Right lobe of liver (tissue), 6 donors: Measurements from ENCODE around the gene TNS3. TPM values are rescaled to one million over a fixed set of nuclear protein-coding genes. Genes with fewer than 3 reads are reported as not detected.

ENCODE experiments used
- ATAC-seq, 4 donors: fragments of 200-7000 bp; cut with Tn5 transposase; one replicate each; pipeline ENCODE4 v1.9.1; 2020; ENCODE audit warnings: mild to moderate bottlenecking in 4 of 4, moderate library complexity in 4 of 4
- DNase-seq, 3 donors: peaks; one replicate each; pipeline ENCODE4 v3.0.0-alpha.2; 2020
- H3K27ac ChIP-seq, 3 donors: fragments of 200-600 bp; one replicate each; pipeline ENCODE4 v1.8.0; 2022
- H3K27me3 ChIP-seq, 2 donors: fragments of 200-600 bp; one replicate each; pipeline ENCODE4 v1.8.0; 2022
- H3K36me3 ChIP-seq, 4 donors: fragments of 200-600 bp; sonication (generic) in 1 of 4; one replicate each; pipeline versions ENCODE4 v1.5.1 to v1.8.0; 2017 to 2022; ENCODE audit warnings: control low read depth in 1 of 4
- H3K4me1 ChIP-seq, 4 donors: fragments of 200-600 bp; sonication (generic) in 1 of 4; one replicate each; pipeline versions ENCODE4 v1.5.1 to v1.8.0; 2017 to 2022; ENCODE audit warnings: control low read depth in 1 of 4
- H3K4me3 ChIP-seq, 3 donors: fragments of 200-600 bp; one replicate each; pipeline ENCODE4 v1.8.0; 2022
- H3K9me3 ChIP-seq, 4 donors: fragments of 200-600 bp; sonication (generic) in 1 of 4; one replicate each; pipeline versions ENCODE4 v1.5.1 to v1.8.0; 2017 to 2022; ENCODE audit warnings: control low read depth in 1 of 4
- POLR2A ChIP-seq: fragments of 450-650 bp; IDR thresholded peaks from one replicate; pipeline ENCODE4 v1.6.1; 2017; ENCODE audit warnings: antibody characterized with exemption, mild to moderate bottlenecking
- WGBS: methylation state at CpG from one replicate; pipeline ENCODE4 v1.1.6; 2018; ENCODE audit warnings: low coverage, low lambda C conversion rate; ENCODE audit not compliant: insufficient coverage; ENCODE audit errors: missing lambda C conversion rate; 5-methylcytosine and 5-hydroxymethylcytosine counted together
- intact Hi-C, 2 donors: fragments of 100-400 bp; cut with DNase I; formaldehyde crosslinking; loops; one replicate each; pipeline versions ENCODE4 v1.11.2 to v1.14.1; 2022
- total RNA-seq, 6 experiments: library from RNA; depleted of rRNA in 2 of 6; stranded (reverse); fragments of >200 nt in 2 of 6; fragmentation: NEBNext Ultra II Directional in 3 of 6; extraction: Animal tissue kit (Norgen Biotek cat#: 25700) in 3 of 6; gene quantifications; one replicate each; pipeline versions ENCODE4 v1.1.0 to v1.2.4, GENCODE V29; 2016 to 2023
- TF ChIP-seq, protein P1 (sequence below), 4 donors: fragments of 200-600 bp in 3 of 4; fragments of 450-650 bp in 1 of 4; IDR thresholded peaks; one replicate each; pipeline versions ENCODE4 v1.5.1 to v1.8.0; 2016 to 2022; ENCODE audit warnings: antibody characterized with exemption in 4 of 4, mild to moderate bottlenecking in 2 of 4
- donor health status: DM: no; HTN: yes; CAD: no.
- donor health status: DM: no; HTN: no; CAD: no.
- donor health status: DM: no; HTN: no; CAD: no.
- donor health status: DM: no; HTN: yes; CAD: no.
- donor health status: DM: no; HTN: yes; CAD: no.

The TNS3 gene
- total RNA-seq, 6 experiments from 2014 or later: 51.2 to 95.0 (median 58.4) TPM

DNA sequence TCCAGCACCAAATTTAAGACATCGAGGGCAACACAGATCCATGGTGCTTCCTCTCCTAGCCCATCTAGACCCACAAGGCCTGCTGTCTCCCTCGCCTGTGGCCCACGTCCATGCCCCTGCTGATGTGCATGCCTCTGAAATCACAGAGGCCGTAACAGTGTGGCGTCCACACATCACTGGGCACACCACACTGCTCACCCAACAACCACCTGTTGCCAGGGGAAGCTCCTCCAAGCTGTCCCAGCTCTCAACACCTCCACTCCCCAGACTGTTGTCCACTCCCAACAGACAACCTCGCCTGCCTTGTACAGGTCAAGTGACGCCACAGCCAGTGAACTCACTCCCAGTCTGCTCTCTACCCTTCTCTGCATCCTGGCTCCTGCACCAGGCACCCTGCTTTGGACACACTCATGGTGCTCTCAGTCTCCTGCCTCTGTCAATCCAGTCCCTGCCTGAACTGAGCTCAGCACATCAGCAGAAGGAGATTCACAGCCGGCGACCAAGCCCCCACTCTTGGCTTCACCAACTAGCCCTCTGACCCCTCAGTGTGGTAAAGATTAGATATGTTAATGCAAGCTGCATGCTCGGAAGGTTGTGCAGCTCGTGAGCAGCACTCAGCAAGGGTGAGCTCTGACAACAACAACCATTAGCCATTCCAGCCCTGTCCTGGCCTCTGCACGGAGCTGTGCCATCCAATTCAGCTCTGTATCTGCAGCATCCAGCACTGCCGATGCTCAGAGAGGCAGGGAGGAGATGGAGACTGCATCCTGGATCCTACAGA, 197.0 kb downstream of the TNS3 start:
- peaks cover 0 to 6% (median 4%) of the 10 kb centered on the region in 4 donors for H3K36me3 ChIP-seq
- H3K9me3 ChIP-seq: no peaks in the 10 kb centered on the region
- intact Hi-C loops: no loop called here
- no peak for ATAC-seq
- TF ChIP-seq, protein P1, sequence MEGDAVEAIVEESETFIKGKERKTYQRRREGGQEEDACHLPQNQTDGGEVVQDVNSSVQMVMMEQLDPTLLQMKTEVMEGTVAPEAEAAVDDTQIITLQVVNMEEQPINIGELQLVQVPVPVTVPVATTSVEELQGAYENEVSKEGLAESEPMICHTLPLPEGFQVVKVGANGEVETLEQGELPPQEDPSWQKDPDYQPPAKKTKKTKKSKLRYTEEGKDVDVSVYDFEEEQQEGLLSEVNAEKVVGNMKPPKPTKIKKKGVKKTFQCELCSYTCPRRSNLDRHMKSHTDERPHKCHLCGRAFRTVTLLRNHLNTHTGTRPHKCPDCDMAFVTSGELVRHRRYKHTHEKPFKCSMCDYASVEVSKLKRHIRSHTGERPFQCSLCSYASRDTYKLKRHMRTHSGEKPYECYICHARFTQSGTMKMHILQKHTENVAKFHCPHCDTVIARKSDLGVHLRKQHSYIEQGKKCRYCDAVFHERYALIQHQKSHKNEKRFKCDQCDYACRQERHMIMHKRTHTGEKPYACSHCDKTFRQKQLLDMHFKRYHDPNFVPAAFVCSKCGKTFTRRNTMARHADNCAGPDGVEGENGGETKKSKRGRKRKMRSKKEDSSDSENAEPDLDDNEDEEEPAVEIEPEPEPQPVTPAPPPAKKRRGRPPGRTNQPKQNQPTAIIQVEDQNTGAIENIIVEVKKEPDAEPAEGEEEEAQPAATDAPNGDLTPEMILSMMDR (IDR thresholded peaks at IDR 0.05): no peak
- no peak for TF ChIP-seq POLR2A
- H3K27me3 ChIP-seq: no peaks in the 10 kb centered on the region
- peaks cover 0 to 4% (median 0%) of the 10 kb centered on the region in 4 donors for H3K4me1 ChIP-seq
- DNase-seq: no peak
- no peak overlapping the region for H3K27ac ChIP-seq
- WGBS: 92% methylated on average over 7 of the region's 13 CpGs
- no peak overlapping the region for H3K4me3 ChIP-seq

DNA sequence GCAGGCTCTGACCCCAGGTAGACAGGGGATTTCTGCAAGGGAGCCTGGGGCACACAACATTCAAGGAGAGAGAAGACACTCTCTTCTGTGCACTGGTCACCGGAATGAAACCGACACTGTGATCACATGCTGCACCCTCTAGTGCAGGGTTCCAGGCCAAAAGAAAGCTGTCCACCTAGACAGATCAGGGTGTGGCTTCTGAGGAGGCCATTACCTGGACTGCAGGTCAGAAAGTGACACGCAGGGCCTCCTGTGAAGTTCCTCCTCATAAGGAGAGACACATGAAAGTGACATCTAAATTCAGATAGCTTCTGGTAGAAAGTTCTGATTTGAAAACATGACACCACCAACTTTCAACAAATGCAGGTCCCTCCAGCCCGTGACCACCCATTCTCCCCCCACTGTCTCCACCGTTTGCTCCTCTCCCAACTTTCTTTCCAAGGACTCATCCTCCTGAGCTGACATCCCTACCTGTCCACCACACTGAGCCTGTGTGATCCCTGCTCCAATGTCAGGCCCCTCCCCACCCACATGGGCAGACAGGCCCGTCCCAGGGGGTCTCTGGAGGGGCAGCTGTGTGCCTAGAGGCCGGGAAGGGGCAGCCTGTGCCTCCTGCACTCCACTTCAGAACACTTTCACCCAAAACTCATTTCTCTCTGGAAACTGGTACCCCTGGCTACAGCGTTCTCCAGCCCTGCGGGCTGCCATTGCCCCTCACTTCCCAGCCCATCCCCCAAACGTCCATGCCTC, 198.0 kb downstream of the TNS3 start:
- H3K4me1 ChIP-seq: peaks cover 0 to 4% (median 0%) of the 10 kb centered on the region in 4 donors
- no peaks in the 10 kb centered on the region for H3K27me3 ChIP-seq
- no peak overlapping the region for H3K4me3 ChIP-seq
- WGBS: 75% methylated on average over 7 of the region's 10 CpGs
- intact Hi-C loops: no loop called here
- H3K36me3 ChIP-seq: peaks cover 0 to 6% (median 2%) of the 10 kb centered on the region in 4 donors
- H3K27ac ChIP-seq: no peak overlapping the region
- DNase-seq: no peak
- TF ChIP-seq, protein P1 (IDR thresholded peaks at IDR 0.05): no peak
- TF ChIP-seq POLR2A: no peak
- H3K9me3 ChIP-seq: no peaks in the 10 kb centered on the region
- no peak for ATAC-seq

DNA sequence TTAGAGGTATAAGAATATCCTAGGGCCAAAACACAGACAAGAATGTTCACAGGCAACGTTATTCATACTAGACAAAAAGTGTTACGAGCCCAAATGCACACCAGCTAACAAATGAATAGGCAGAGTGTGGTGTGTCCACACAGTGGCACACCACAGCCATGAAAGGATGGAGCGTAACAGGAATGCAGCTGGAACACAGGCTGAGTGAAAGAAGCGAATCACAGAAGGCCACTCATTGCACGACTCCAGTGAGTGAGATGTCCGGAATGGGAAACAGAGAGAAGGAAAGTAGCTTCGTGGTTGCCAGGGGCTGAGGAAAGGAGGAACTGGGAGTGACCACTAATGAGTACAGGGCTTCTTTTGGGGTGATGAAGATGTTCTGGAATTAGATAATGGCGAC, 198.8 kb downstream of the TNS3 start:
- intact Hi-C loops: no loop called here
- ATAC-seq (no peak), DNase-seq (no peak)
- Histone ChIP-seq H3K4me1 (peaks cover 0 to 4% (median 0%) of the 10 kb centered on the region in 4 donors), H3K27me3 (no peaks in the 10 kb centered on the region), H3K4me3 (no peak overlapping the region), H3K9me3 (no peaks in the 10 kb centered on the region), H3K27ac (no peak overlapping the region), H3K36me3 (peaks cover 0 to 6% (median 2%) of the 10 kb centered on the region in 4 donors)
- WGBS: 81% methylated on average over 8 of the region's 8 CpGs
- TF ChIP-seq POLR2A: no peak
- TF ChIP-seq, protein P1 (IDR thresholded peaks at IDR 0.05): no peak

DNA sequence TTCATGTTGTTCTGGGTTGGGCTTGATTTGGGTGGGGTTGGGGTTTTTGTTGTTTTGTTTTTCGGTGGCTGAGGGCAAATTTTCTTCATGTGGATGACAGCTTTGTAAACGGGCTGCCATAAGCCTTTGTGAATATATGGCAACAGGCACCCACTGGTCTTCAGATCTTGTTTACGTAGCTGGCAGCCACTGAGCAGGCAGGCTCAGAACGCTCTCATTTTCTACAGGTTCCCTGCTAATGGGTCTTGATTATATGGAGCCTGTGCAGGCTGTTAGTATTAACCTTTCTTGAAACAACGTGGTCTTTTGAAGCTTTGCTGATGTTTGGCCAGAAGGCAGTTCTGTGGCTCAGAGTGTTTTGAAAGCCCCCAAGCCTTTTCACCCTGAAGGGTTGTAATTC, 199.7 kb downstream of the TNS3 start:
- WGBS: 69% methylated on average over 4 of the region's 5 CpGs
- no peaks in the 10 kb centered on the region for H3K27me3 ChIP-seq
- peaks cover 0 to 4% (median 0%) of the 10 kb centered on the region in 4 donors for H3K4me1 ChIP-seq
- ATAC-seq: no peak
- peaks cover 0 to 6% (median 2%) of the 10 kb centered on the region in 4 donors for H3K36me3 ChIP-seq
- no peak for TF ChIP-seq POLR2A
- TF ChIP-seq, protein P1 (IDR thresholded peaks at IDR 0.05): no peak
- no peak overlapping the region for H3K27ac ChIP-seq
- DNase-seq: no peak
- intact Hi-C loops: no loop called here
- no peak overlapping the region for H3K4me3 ChIP-seq
- no peaks in the 10 kb centered on the region for H3K9me3 ChIP-seq
